Measurements from ENCODE around the gene CDKN1B. TPM values are rescaled to one million over a fixed set of nuclear protein-coding genes. Genes with fewer than 3 reads are reported as not detected.

The CDKN1B gene
- total RNA-seq, 4 donors from 2014 or later: 18.4 to 86.2 (median 26.5) TPM

GRCh38 chr12:12699345-12699744 is 17.8 kb upstream of the CDKN1B start:
- ATAC-seq (ENCODE audit: low FRiP score): no peak
- no peak for DNase-seq (ENCODE audit: low spot score)

GRCh38 chr12:12700254-12700653 is 16.9 kb upstream of the CDKN1B start:
- ATAC-seq (ENCODE audit: low FRiP score): no peak
- no peak for DNase-seq (ENCODE audit: low spot score)
- TF ChIP-seq CTCF (IDR thresholded peaks at IDR 0.05): no peak

More at GRCh38 chr12:12699345-12699744, 17.8 kb upstream of the CDKN1B start:
- TF ChIP-seq CTCF (IDR thresholded peaks at IDR 0.05): no peak

GRCh38 chr12:12701457-12701856 is 15.7 kb upstream of the CDKN1B start:
- ATAC-seq (ENCODE audit: low FRiP score) (no peak), DNase-seq (ENCODE audit: low spot score) (no peak)
- TF ChIP-seq CTCF (IDR thresholded peaks at IDR 0.05): no peak

GRCh38 chr12:12704593-12705230 is 12.5 kb upstream of the CDKN1B start:
- peak in 2 of 3 donors; percentile 78 to 84 for TF ChIP-seq CTCF (IDR thresholded peaks at IDR 0.05)
- no peak for DNase-seq (ENCODE audit: low spot score)
- peak; percentile 98 for ATAC-seq (ENCODE audit: low FRiP score)

DNA sequence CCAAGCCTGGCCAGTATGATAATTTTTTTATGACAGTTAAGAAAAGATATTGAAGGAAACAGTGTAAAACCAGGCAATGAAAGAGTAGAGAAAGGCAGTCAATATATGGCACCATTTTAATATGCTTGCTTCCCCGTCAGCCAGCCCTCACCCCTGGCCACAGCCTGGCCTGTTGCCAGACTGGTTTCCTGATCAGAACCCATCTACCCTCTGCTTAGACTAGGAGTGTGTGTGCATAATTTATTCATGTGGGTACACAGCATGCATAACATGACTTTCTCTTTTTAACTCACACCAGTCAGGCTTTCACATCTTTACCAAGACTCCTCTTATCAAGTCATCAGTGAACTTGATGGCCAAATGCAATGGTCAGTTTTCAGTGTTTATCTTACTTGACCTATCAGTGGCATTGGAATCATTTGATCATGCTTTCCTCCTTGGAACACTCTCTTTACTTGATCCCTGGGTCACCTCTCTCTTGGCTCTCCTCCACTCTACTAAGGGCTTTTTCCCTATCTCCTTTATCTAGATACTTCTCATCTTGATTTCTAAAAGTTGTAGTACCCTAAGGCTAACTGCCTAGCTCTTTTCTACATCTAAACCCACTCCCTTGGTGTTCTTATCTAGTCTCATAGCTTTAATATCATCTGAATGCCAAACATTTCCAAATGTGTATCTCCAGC is 11.2 kb upstream of the CDKN1B start:
- TF ChIP-seq CTCF (IDR thresholded peaks at IDR 0.05): no peak
- DNase-seq (ENCODE audit: low spot score) (no peak), ATAC-seq (ENCODE audit: low FRiP score) (no peak)

- ATAC-seq (ENCODE audit: low FRiP score) (no peak), DNase-seq (ENCODE audit: low spot score) (no peak)
- no peak for TF ChIP-seq CTCF (IDR thresholded peaks at IDR 0.05)
Measured at GRCh38 chr12:12713932-12714275, 3.3 kb upstream of the CDKN1B start.

All from omental fat pad (tissue), 4 donors.